ENCODE data around the gene BASP1.

Gene BASP1
- long read RNA-seq, transcript BASP1-201 (2 exons, 1,878 nt) = major isoform, 6 of 17 reads
- long read RNA-seq, partial matches to known transcripts = 0 of 17 reads
- long read RNA-seq, other reads (novel, unspliced or antisense) = 11 of 17 reads

- Histone ChIP-seq H3K4me3 (replicated peaks; ENCODE audit: insufficient read depth, low read length) (peak within 1 kb of the TSS; percentile 67), H3K27ac (replicated peaks) (peak within 1 kb of the TSS; percentile 77), H3K27me3 (ENCODE audit: insufficient read depth, poor library complexity, severe bottlenecking) (no peaks in the 10 kb centered on the region)
- DNase-seq (ENCODE audit: low read depth in 1 of 2, low spot score in 1 of 2) = peak in 1 of 2 experiments; percentile 78
- TF ChIP-seq REST (IDR thresholded peaks at IDR 0.05; ENCODE audit: insufficient replicate concordance, low read depth) (no peak), POLR2AphosphoS5 (IDR thresholded peaks at IDR 0.05; ENCODE audit: low read depth) (peak; percentile 66; the same call in 1 of the 2 replicates)
Observed at GRCh38 chr5:17217493-17218352, at the start of gene BASP1. BASP1 (plus strand) TSS chr5:17217631; CDS start chr5:17275217, 57,586 bp downstream.

GRCh38 chr5:17169507-17169906, 47.9 kb upstream of the BASP1 start:
- DNase-seq (ENCODE audit: low read depth in 1 of 2, low spot score in 1 of 2) = no peak
- no peak overlapping the region for H3K27ac ChIP-seq (replicated peaks)
- no peak for TF ChIP-seq GABPA (IDR thresholded peaks at IDR 0.05; ENCODE audit: low read depth)
- TF ChIP-seq SPI1 (IDR thresholded peaks at IDR 0.05; ENCODE audit: borderline replicate concordance, low read depth) = no peak
- no peak for TF ChIP-seq POLR2AphosphoS5 (IDR thresholded peaks at IDR 0.05; ENCODE audit: low read depth)
- no peaks in the 10 kb centered on the region for H3K27me3 ChIP-seq (ENCODE audit: insufficient read depth, poor library complexity, severe bottlenecking)
- H3K4me3 ChIP-seq (replicated peaks; ENCODE audit: insufficient read depth, low read length) = no peak overlapping the region

- TF ChIP-seq REST (IDR thresholded peaks at IDR 0.05; ENCODE audit: insufficient replicate concordance, low read depth) (no peak), SPI1 (IDR thresholded peaks at IDR 0.05; ENCODE audit: borderline replicate concordance, low read depth) (no peak), GABPA (IDR thresholded peaks at IDR 0.05; ENCODE audit: low read depth) (no peak), CTCF (IDR thresholded peaks at IDR 0.05; ENCODE audit: insufficient read depth, low read length) (no peak), POLR2AphosphoS5 (IDR thresholded peaks at IDR 0.05; ENCODE audit: low read depth) (no peak)
Observed at GRCh38 chr5:17172791-17173190, 44.6 kb upstream of the BASP1 start.

GRCh38 chr5:17174965-17175364, 42.5 kb upstream of the BASP1 start:
- no peak overlapping the region for H3K27ac ChIP-seq (replicated peaks)
- no peak overlapping the region for H3K4me3 ChIP-seq (replicated peaks; ENCODE audit: insufficient read depth, low read length)
- H3K27me3 ChIP-seq (ENCODE audit: insufficient read depth, poor library complexity, severe bottlenecking) = no peaks in the 10 kb centered on the region
- no peak for DNase-seq (ENCODE audit: low read depth in 1 of 2, low spot score in 1 of 2)
- TF ChIP-seq CTCF (IDR thresholded peaks at IDR 0.05; ENCODE audit: insufficient read depth, low read length) (no peak), SPI1 (IDR thresholded peaks at IDR 0.05; ENCODE audit: borderline replicate concordance, low read depth) (no peak), GABPA (IDR thresholded peaks at IDR 0.05; ENCODE audit: low read depth) (no peak), POLR2AphosphoS5 (IDR thresholded peaks at IDR 0.05; ENCODE audit: low read depth) (no peak), REST (IDR thresholded peaks at IDR 0.05; ENCODE audit: insufficient replicate concordance, low read depth) (no peak)

More at GRCh38 chr5:17172791-17173190, 44.6 kb upstream of the BASP1 start:
- no peak overlapping the region for H3K4me3 ChIP-seq (replicated peaks; ENCODE audit: insufficient read depth, low read length)
- H3K27ac ChIP-seq (replicated peaks) = no peak overlapping the region
- DNase-seq (ENCODE audit: low read depth in 1 of 2, low spot score in 1 of 2) = no peak
- no peaks in the 10 kb centered on the region for H3K27me3 ChIP-seq (ENCODE audit: insufficient read depth, poor library complexity, severe bottlenecking)
